DMS153 treated with DMSO at 0.1 percent for 48 hours (cell line): ENCODE measurements around the gene CBARP.
"Not testable (repeated sequence)": the region's sequence is repeated elsewhere in the genome, so short reads cannot be mapped to it uniquely, and the experiment has no call there.

Experiments used
- DNase-seq: peaks from one replicate; lab custom pipeline; 2025; ENCODE audit not compliant: unreplicated experiment; lab: John Stamatoyannopoulos, UW

CBARP gene

GRCh38 chr19:1252821-1253513 lies 15.2 kb upstream of the CBARP start:
- DNase-seq: no peak

- DNase-seq: no peak
Observed at GRCh38 chr19:1252221-1252820, 14.5 kb upstream of the CBARP start.

- DNase-seq: no peak
Observed at GRCh38 chr19:1251330-1252220, 13.8 kb upstream of the CBARP start.

GRCh38 chr19:1250437-1251260 lies 12.8 kb upstream of the CBARP start:
- no peak for DNase-seq

GRCh38 chr19:1249990-1250436 lies 12.2 kb upstream of the CBARP start:
- DNase-seq: no peak

GRCh38 chr19:1249298-1249989 lies 11.6 kb upstream of the CBARP start:
- DNase-seq: peak; percentile 49

- DNase-seq: no peak
Observed at GRCh38 chr19:1248786-1249297, 11.0 kb upstream of the CBARP start.

GRCh38 chr19:1248139-1248785 lies 10.5 kb upstream of the CBARP start, which contains the start of gene MIDN:
Gene MIDN, plus strand, starts transcription at chr19:1248583. Its CDS starts 1,714 bp downstream, at chr19:1250297.
- DNase-seq: no peak

GRCh38 chr19:1247748-1248138 lies 9.9 kb upstream of the CBARP start:
- no peak for DNase-seq

GRCh38 chr19:1246265-1247087 lies 8.7 kb upstream of the CBARP start:
- not testable (repeated sequence) for DNase-seq

- DNase-seq: no peak
Observed at GRCh38 chr19:1245494-1246264, 7.9 kb upstream of the CBARP start.

GRCh38 chr19:1244693-1245451 lies 7.1 kb upstream of the CBARP start:
- DNase-seq: no peak

- no peak for DNase-seq
Observed at GRCh38 chr19:1243768-1244692, 6.2 kb upstream of the CBARP start.

- DNase-seq: peak; percentile 71
Observed at GRCh38 chr19:1241417-1242095, 3.8 kb upstream of the CBARP start, which contains the start of gene ATP5F1D. Gene ATP5F1D, plus strand, starts transcription at chr19:1241751. Its CDS starts 100 bp downstream, at chr19:1241851.

- no peak for DNase-seq
Observed at GRCh38 chr19:1240925-1241324, 3.1 kb upstream of the CBARP start.
